VCaP (cell line): ENCODE results near the gene TEX261.

ENCODE experiments used
- H3K27ac ChIP-seq: fragments of 450-650 bp; 2 replicates; pipeline ENCODE4 v1.5.1; 2017
- CTCF ChIP-seq: fragments of 450-650 bp; conservative IDR thresholded peaks from 2 replicates; pipeline ENCODE4 v1.5.1; 2017; ENCODE audit warnings: mild to moderate bottlenecking, moderate library complexity

TEX261 gene

GRCh38 chr2:70962885-70963878, 31.5 kb downstream of the TEX261 start:
- no peak overlapping the region for H3K27ac ChIP-seq
- no peak for TF ChIP-seq CTCF

GRCh38 chr2:70962211-70962884, 32.3 kb downstream of the TEX261 start:
- TF ChIP-seq CTCF: no peak
- no peak overlapping the region for H3K27ac ChIP-seq

GRCh38 chr2:70961648-70961994, 33.1 kb downstream of the TEX261 start:
- no peak overlapping the region for H3K27ac ChIP-seq
- TF ChIP-seq CTCF: no peak

GRCh38 chr2:70960833-70961647, 33.6 kb downstream of the TEX261 start:
- no peak for TF ChIP-seq CTCF
- no peak overlapping the region for H3K27ac ChIP-seq

- no peak overlapping the region for H3K27ac ChIP-seq
- TF ChIP-seq CTCF: no peak
Observed at GRCh38 chr2:70959851-70960832, 34.5 kb downstream of the TEX261 start.

GRCh38 chr2:70959271-70959761, 35.4 kb downstream of the TEX261 start:
- no peak overlapping the region for H3K27ac ChIP-seq
- TF ChIP-seq CTCF: no peak
